HepG2 (cell line): ENCODE measurements around the gene VSNL1. TPM values are rescaled to one million over a fixed set of nuclear protein-coding genes. Genes with fewer than 3 reads are reported as not detected.

Experiments
- CCDC6 ChIP-seq: sonication (generic); formaldehyde crosslinking; IDR thresholded peaks from 2 replicates; pipeline ENCODE4 v1.8.1; 2022; ENCODE audit warnings: mild to moderate bottlenecking, missing genetic modification reagents, moderate library complexity
- GZF1 ChIP-seq: sonication (generic); formaldehyde crosslinking; IDR thresholded peaks from 2 replicates; pipeline ENCODE4 v1.5.1; 2020; ENCODE audit warnings: mild to moderate bottlenecking, missing genetic modification reagents
- HMG20A ChIP-seq: IDR thresholded peaks from 2 replicates; pipeline ENCODE4 v1.6.1; 2016; ENCODE audit warnings: borderline replicate concordance
- KLF9 ChIP-seq: IDR thresholded peaks from 2 replicates; pipeline ENCODE4 v1.6.1; 2016; ENCODE audit warnings: low read depth
- POLR2AphosphoS2 ChIP-seq: IDR thresholded peaks from 2 replicates; pipeline ENCODE4 v1.6.1; 2011; ENCODE audit warnings: low read depth, low read length, improper control_type of control experiment
- PTBP1 ChIP-seq: fragments of 200-400 bp; formaldehyde crosslinking; IDR thresholded peaks from 2 replicates; pipeline ENCODE4 v1.6.1; 2018; ENCODE audit warnings: low read length, low read depth; ENCODE audit not compliant: poor library complexity, severe bottlenecking
- SRF ChIP-seq: IDR thresholded peaks from 2 replicates; pipeline ENCODE4 v1.6.1; 2011; ENCODE audit warnings: mild to moderate bottlenecking, low read depth, low read length, moderate library complexity
- TBP ChIP-seq: sonication (generic); formaldehyde crosslinking; IDR thresholded peaks from 2 replicates; pipeline ENCODE4 v1.5.0; 2020; ENCODE audit warnings: missing genetic modification reagents
- ZBTB38 ChIP-seq: sonication (generic); formaldehyde crosslinking; IDR thresholded peaks from 2 replicates; pipeline ENCODE4 v1.5.1; 2020; ENCODE audit warnings: mild to moderate bottlenecking, missing genetic modification reagents
- ZFAT ChIP-seq: sonication (generic); formaldehyde crosslinking; conservative IDR thresholded peaks from 2 replicates; pipeline ENCODE4 v1.8.1; 2023; ENCODE audit warnings: missing genetic modification reagents, inconsistent platforms
- ZFP1 ChIP-seq: IDR thresholded peaks from 2 replicates; pipeline ENCODE4 v1.6.1; 2016
- ZNF143 ChIP-seq: sonication (generic); formaldehyde crosslinking; IDR thresholded peaks from 2 replicates; pipeline ENCODE4 v1.4.0; 2020; ENCODE audit warnings: missing genetic modification reagents
- ZNF33A ChIP-seq: sonication (generic); formaldehyde crosslinking; IDR thresholded peaks from 2 replicates; pipeline ENCODE4 v1.5.1; 2020; ENCODE audit warnings: missing genetic modification reagents, mild to moderate bottlenecking, moderate library complexity, borderline replicate concordance
- ZNF792 ChIP-seq: IDR thresholded peaks from 2 replicates; pipeline ENCODE4 v1.6.1; 2016
- polyA plus RNA-seq, 8 experiments: library from polyadenylated mRNA; depleted of rRNA in 3 of 8; stranded (reverse) in 7 of 8; unstranded in 1 of 8; fragments of >200 nt; fragmentation: Illumina TruSeq in 4 of 8; extraction: Trizol in 4 of 8; gene quantifications; 2 replicates each; pipeline versions ENCODE4 v1.2.1 to v1.2.3, GENCODE V29; 2011 to 2016; ENCODE audit warnings: low read depth in 4 of 8, missing spikeins in 1 of 8, mixed read lengths in 1 of 8; ENCODE audit not compliant: insufficient read depth in 1 of 8
- total RNA-seq, 5 experiments: library from RNA; depleted of rRNA; stranded (reverse); fragments of >200 nt; fragmentation: Illumina TruSeq; extraction: Trizol; gene quantifications; 2 replicates each; pipeline ENCODE4 v1.2.3, GENCODE V29; 2016; ENCODE audit warnings: low read depth in 1 of 5
- TF ChIP-seq, protein P1 (sequence below): sonication (generic); formaldehyde crosslinking; IDR thresholded peaks from 2 replicates; pipeline ENCODE4 v1.4.0; 2020; ENCODE audit warnings: mild to moderate bottlenecking, missing genetic modification reagents, borderline replicate concordance
- TF ChIP-seq, protein P2 (sequence below): sonication (generic); formaldehyde crosslinking; IDR thresholded peaks from 2 replicates; pipeline ENCODE4 v1.5.0; 2020; ENCODE audit warnings: missing genetic modification reagents
- TF ChIP-seq, protein P3 (sequence below): sonication (generic); formaldehyde crosslinking; IDR thresholded peaks from 2 replicates; pipeline ENCODE4 v1.5.0; 2020; ENCODE audit warnings: missing genetic modification reagents
- TF ChIP-seq, protein P4 (sequence below): sonication (generic); formaldehyde crosslinking; conservative IDR thresholded peaks from 2 replicates; pipeline ENCODE4 v1.4.0; 2020; ENCODE audit warnings: missing genetic modification reagents
- TF ChIP-seq, protein P5 (sequence below): IDR thresholded peaks from 2 replicates; pipeline ENCODE4 v1.6.1; 2012; ENCODE audit warnings: low read depth, low read length, improper control_type of control experiment

The VSNL1 gene
- total and polyA plus RNA-seq, 2 of the 13 experiments (the other 11 are each of a cell fraction or from before 2014, with no cell fraction given): 63.2 to 95.9 TPM

DNA sequence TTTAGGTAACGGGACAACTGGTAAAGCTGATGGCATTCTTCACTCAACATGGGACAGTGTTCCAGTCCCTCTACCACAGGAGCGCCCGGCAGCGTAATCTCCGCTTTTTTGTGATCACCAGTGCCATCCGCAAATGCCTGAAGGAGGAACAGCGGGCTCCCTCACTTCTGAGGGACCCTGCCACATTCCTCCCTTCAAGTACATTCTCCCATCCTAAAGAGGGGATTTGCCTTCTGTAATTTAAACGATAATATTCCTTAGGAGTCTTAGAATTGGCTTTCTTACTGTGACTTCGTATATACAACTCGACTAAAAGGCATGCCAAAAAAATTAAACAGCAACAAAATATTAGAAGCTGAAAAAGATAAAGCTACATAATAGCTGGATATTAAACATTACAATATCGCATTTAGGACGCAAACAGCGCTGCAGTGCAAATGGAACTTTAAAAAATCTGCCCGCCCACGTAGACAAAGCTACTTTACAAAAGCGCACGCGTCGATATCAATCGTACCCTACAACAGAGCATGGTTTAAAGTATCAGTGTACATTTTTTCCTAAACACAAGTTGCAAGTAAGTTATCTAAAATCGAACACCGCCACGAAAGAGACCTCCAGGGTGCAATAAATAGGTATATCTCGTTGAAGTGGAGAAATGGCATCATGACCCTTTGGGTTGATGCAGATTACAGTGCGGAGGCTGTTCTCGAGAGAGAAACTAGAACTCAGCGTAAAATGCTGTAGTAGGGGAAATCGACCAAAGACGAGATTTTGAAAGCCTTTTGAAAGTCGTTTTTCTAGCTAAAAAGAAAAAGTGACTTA lies 2.3 kb upstream of the VSNL1 start (continued):
- TF ChIP-seq, protein P1, sequence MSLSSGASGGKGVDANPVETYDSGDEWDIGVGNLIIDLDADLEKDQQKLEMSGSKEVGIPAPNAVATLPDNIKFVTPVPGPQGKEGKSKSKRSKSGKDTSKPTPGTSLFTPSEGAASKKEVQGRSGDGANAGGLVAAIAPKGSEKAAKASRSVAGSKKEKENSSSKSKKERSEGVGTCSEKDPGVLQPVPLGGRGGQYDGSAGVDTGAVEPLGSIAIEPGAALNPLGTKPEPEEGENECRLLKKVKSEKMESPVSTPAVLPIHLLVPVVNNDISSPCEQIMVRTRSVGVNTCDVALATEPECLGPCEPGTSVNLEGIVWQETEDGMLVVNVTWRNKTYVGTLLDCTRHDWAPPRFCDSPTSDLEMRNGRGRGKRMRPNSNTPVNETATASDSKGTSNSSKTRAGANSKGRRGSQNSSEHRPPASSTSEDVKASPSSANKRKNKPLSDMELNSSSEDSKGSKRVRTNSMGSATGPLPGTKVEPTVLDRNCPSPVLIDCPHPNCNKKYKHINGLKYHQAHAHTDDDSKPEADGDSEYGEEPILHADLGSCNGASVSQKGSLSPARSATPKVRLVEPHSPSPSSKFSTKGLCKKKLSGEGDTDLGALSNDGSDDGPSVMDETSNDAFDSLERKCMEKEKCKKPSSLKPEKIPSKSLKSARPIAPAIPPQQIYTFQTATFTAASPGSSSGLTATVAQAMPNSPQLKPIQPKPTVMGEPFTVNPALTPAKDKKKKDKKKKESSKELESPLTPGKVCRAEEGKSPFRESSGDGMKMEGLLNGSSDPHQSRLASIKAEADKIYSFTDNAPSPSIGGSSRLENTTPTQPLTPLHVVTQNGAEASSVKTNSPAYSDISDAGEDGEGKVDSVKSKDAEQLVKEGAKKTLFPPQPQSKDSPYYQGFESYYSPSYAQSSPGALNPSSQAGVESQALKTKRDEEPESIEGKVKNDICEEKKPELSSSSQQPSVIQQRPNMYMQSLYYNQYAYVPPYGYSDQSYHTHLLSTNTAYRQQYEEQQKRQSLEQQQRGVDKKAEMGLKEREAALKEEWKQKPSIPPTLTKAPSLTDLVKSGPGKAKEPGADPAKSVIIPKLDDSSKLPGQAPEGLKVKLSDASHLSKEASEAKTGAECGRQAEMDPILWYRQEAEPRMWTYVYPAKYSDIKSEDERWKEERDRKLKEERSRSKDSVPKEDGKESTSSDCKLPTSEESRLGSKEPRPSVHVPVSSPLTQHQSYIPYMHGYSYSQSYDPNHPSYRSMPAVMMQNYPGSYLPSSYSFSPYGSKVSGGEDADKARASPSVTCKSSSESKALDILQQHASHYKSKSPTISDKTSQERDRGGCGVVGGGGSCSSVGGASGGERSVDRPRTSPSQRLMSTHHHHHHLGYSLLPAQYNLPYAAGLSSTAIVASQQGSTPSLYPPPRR: no peak
- TF ChIP-seq ZNF792: no peak
- no peak for TF ChIP-seq ZNF143 (CRISPR knock-in tag)
- TF ChIP-seq, protein P2, sequence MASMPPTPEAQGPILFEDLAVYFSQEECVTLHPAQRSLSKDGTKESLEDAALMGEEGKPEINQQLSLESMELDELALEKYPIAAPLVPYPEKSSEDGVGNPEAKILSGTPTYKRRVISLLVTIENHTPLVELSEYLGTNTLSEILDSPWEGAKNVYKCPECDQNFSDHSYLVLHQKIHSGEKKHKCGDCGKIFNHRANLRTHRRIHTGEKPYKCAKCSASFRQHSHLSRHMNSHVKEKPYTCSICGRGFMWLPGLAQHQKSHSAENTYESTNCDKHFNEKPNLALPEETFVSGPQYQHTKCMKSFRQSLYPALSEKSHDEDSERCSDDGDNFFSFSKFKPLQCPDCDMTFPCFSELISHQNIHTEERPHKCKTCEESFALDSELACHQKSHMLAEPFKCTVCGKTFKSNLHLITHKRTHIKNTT (CRISPR knock-in tag): no peak
- TF ChIP-seq KLF9 (CRISPR knock-in tag): peak; percentile 81; the same call in 1 of the 2 replicates
- 0 out of 2 replicates have a peak, but pooled peaks have one; percentile 40 for TF ChIP-seq ZBTB38
- no peak for TF ChIP-seq ZFAT (CRISPR knock-in tag)
- TF ChIP-seq HMG20A (CRISPR knock-in tag): 0 out of 2 replicates have a peak, but pooled peaks have one; percentile 5
- no peak for TF ChIP-seq POLR2AphosphoS2
- TF ChIP-seq TBP (CRISPR knock-in tag): no peak
- TF ChIP-seq, protein P3, sequence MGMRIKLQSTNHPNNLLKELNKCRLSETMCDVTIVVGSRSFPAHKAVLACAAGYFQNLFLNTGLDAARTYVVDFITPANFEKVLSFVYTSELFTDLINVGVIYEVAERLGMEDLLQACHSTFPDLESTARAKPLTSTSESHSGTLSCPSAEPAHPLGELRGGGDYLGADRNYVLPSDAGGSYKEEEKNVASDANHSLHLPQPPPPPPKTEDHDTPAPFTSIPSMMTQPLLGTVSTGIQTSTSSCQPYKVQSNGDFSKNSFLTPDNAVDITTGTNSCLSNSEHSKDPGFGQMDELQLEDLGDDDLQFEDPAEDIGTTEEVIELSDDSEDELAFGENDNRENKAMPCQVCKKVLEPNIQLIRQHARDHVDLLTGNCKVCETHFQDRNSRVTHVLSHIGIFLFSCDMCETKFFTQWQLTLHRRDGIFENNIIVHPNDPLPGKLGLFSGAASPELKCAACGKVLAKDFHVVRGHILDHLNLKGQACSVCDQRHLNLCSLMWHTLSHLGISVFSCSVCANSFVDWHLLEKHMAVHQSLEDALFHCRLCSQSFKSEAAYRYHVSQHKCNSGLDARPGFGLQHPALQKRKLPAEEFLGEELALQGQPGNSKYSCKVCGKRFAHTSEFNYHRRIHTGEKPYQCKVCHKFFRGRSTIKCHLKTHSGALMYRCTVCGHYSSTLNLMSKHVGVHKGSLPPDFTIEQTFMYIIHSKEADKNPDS (CRISPR knock-in tag): no peak
- TF ChIP-seq GZF1 (CRISPR knock-in tag): no peak
- TF ChIP-seq SRF: no peak
- TF ChIP-seq CCDC6 (CRISPR knock-in tag): no peak
- no peak for TF ChIP-seq ZNF33A (CRISPR knock-in tag)
- TF ChIP-seq, protein P4, sequence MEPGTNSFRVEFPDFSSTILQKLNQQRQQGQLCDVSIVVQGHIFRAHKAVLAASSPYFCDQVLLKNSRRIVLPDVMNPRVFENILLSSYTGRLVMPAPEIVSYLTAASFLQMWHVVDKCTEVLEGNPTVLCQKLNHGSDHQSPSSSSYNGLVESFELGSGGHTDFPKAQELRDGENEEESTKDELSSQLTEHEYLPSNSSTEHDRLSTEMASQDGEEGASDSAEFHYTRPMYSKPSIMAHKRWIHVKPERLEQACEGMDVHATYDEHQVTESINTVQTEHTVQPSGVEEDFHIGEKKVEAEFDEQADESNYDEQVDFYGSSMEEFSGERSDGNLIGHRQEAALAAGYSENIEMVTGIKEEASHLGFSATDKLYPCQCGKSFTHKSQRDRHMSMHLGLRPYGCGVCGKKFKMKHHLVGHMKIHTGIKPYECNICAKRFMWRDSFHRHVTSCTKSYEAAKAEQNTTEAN (CRISPR knock-in tag): no peak
- TF ChIP-seq, protein P5, sequence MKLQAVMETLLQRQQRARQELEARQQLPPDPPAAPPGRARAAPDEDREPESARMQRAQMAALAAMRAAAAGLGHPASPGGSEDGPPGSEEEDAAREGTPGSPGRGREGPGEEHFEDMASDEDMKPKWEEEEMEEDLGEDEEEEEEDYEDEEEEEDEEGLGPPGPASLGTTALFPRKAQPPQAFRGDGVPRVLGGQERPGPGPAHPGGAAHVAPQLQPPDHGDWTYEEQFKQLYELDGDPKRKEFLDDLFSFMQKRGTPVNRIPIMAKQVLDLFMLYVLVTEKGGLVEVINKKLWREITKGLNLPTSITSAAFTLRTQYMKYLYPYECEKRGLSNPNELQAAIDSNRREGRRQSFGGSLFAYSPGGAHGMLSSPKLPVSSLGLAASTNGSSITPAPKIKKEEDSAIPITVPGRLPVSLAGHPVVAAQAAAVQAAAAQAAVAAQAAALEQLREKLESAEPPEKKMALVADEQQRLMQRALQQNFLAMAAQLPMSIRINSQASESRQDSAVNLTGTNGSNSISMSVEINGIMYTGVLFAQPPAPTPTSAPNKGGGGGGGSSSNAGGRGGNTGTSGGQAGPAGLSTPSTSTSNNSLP: no peak
- no peak for TF ChIP-seq ZFP1 (CRISPR knock-in tag)
- no peak for TF ChIP-seq PTBP1
